SK-N-SH (cell line): ENCODE data around the gene PCYT2. TPM values are rescaled to one million over a fixed set of nuclear protein-coding genes. Genes with fewer than 3 reads are reported as not detected.

ENCODE experiments used
- CTCF ChIA-PET: fragments of 300-600, 350-600 bp; formaldehyde crosslinking; extraction: SDS; loops from one replicate; lab custom pipeline; 2021; lab: Yijun Ruan, JAX
- POLR2A ChIA-PET: fragments of 350-600 bp; sonication (Branson Sonifier 250); formaldehyde crosslinking; extraction: SDS; loops from one replicate; lab custom pipeline; 2020; ENCODE audit warnings: antibody characterized with exemption, inconsistent platforms; lab: Yijun Ruan, JAX
- DNase-seq: peaks from one replicate; pipeline ENCODE4 v3.0.0; 2012
- H2AFZ ChIP-seq: fragments of 200-600 bp; sonication (generic); 2 replicates; pipeline ENCODE4 v1.8.1; 2016; ENCODE audit warnings: antibody characterized with exemption, mild to moderate bottlenecking, low read depth
- H3F3A ChIP-seq: fragments of 200-600 bp; sonication (generic); replicated peaks from 2 replicates; pipeline ENCODE3; 2016; ENCODE audit warnings: antibody characterized with exemption, mild to moderate bottlenecking; ENCODE audit not compliant: insufficient read depth
- H3K27ac ChIP-seq, 2 experiments: fragments of 200-500 bp in 1 of 2; fragments of 200-600 bp in 1 of 2; sonication (Bioruptor generic) in 1 of 2; sonication (generic), shearing (Covaris generic) in 1 of 2; 2 replicates each; pipeline versions ENCODE4 v1.5.1 to v1.6.1; 2014 to 2016; ENCODE audit warnings: low read depth in 2 of 2, inconsistent platforms in 1 of 2, low read length in 1 of 2, mild to moderate bottlenecking in 1 of 2, mixed read lengths in 1 of 2
- H3K27me3 ChIP-seq: fragments of 200-600 bp; sonication (generic), shearing (Covaris generic); 2 replicates; pipeline ENCODE4 v1.6.1; 2016; ENCODE audit warnings: mixed run types; ENCODE audit not compliant: insufficient read depth
- H3K36me3 ChIP-seq, 2 experiments: fragments of 200-500 bp in 1 of 2; fragments of 200-600 bp in 1 of 2; sonication (Bioruptor generic) in 1 of 2; sonication (generic) in 1 of 2; replicated peaks in 1 of 2; 2 replicates each; pipeline versions ENCODE3 to v1.5.1; 2014 to 2016; ENCODE audit warnings: low read length in 1 of 2, mild to moderate bottlenecking in 1 of 2; ENCODE audit not compliant: insufficient read depth in 2 of 2, control insufficient read depth in 1 of 2
- H3K4me1 ChIP-seq, 2 experiments: fragments of 200-500 bp in 1 of 2; fragments of 200-600 bp in 1 of 2; sonication (Bioruptor generic) in 1 of 2; sonication (generic), shearing (Covaris generic) in 1 of 2; 2 replicates each; pipeline versions ENCODE4 v1.5.1 to v1.6.1; 2014 to 2016; ENCODE audit warnings: low read depth in 1 of 2, low read length in 1 of 2, mixed run types in 1 of 2; ENCODE audit not compliant: insufficient read depth in 2 of 2, control insufficient read depth in 1 of 2
- H3K4me2 ChIP-seq: fragments of 200-600 bp; sonication (generic), shearing (Covaris generic); 2 replicates; pipeline ENCODE4 v1.6.1; 2017; ENCODE audit warnings: mixed run types
- H3K4me3 ChIP-seq, 2 experiments: fragments of 200-500 bp in 1 of 2; fragments of 200-600 bp in 1 of 2; sonication (Bioruptor generic) in 1 of 2; sonication (generic), shearing (Covaris generic) in 1 of 2; 2 replicates each; pipeline versions ENCODE4 v1.5.1 to v1.8.1; 2014 to 2016; ENCODE audit warnings: low read depth in 2 of 2, inconsistent platforms in 1 of 2, low read length in 1 of 2, mild to moderate bottlenecking in 1 of 2, mixed read lengths in 1 of 2, moderate library complexity in 1 of 2
- H3K79me2 ChIP-seq: fragments of 200-600 bp; sonication (generic); 2 replicates; pipeline ENCODE4 v1.8.1; 2017; ENCODE audit warnings: mild to moderate bottlenecking; ENCODE audit not compliant: insufficient read depth
- H3K9ac ChIP-seq: fragments of 200-600 bp; sonication (generic); 2 replicates; pipeline ENCODE4 v1.6.1; 2017; ENCODE audit warnings: mixed run types
- H3K9me2 ChIP-seq: fragments of 200-600 bp; sonication (generic); 2 replicates; pipeline ENCODE4 v1.6.1; 2017; ENCODE audit warnings: mixed run types
- H3K9me3 ChIP-seq: fragments of 200-600 bp; sonication (generic); 2 replicates; pipeline ENCODE4 v1.6.1; 2017; ENCODE audit warnings: mixed run types, mild to moderate bottlenecking, moderate library complexity
- H4K20me1 ChIP-seq: fragments of 200-600 bp; sonication (generic); 2 replicates; pipeline ENCODE4 v1.6.1; 2017; ENCODE audit warnings: mild to moderate bottlenecking, mixed run types; ENCODE audit not compliant: insufficient read depth
- CHD2 ChIP-seq: fragments of 150-350 bp; IDR thresholded peaks from 2 replicates; pipeline ENCODE4 v1.6.1; 2018; ENCODE audit warnings: low read length; ENCODE audit not compliant: partially characterized antibody
- EZH2phosphoT487 ChIP-seq: fragments of 200-600 bp; sonication (generic); IDR thresholded peaks from 2 replicates; pipeline ENCODE4 v1.6.1; 2017; ENCODE audit warnings: low read depth, mixed run types, mild to moderate bottlenecking, antibody characterized with exemption, moderate library complexity, borderline replicate concordance
- FOXM1 ChIP-seq: IDR thresholded peaks from 2 replicates; pipeline ENCODE4 v1.4.0; 2012; ENCODE audit warnings: low read depth, mild to moderate bottlenecking
- GABPA ChIP-seq: IDR thresholded peaks from 2 replicates; pipeline ENCODE4 v1.4.0; 2012; ENCODE audit warnings: low read depth, mild to moderate bottlenecking
- JUND ChIP-seq: IDR thresholded peaks from 2 replicates; pipeline ENCODE4 v1.4.0; 2012
- MEF2A ChIP-seq: IDR thresholded peaks from 2 replicates; pipeline ENCODE4 v1.4.0; 2012; ENCODE audit warnings: low read depth, borderline replicate concordance
- POLR2AphosphoS5 ChIP-seq: IDR thresholded peaks from 2 replicates; pipeline ENCODE4 v1.6.1; 2012; ENCODE audit warnings: low read depth, low read length
- RCOR1 ChIP-seq: fragments of 150-350 bp; IDR thresholded peaks from 2 replicates; pipeline ENCODE4 v1.6.1; 2017; ENCODE audit warnings: antibody characterized with exemption, low read length
- RXRA ChIP-seq: IDR thresholded peaks from 2 replicates; pipeline ENCODE4 v1.4.0; 2012; ENCODE audit warnings: low read depth, mild to moderate bottlenecking, borderline replicate concordance
- SIN3A ChIP-seq: IDR thresholded peaks from 2 replicates; pipeline ENCODE4 v1.6.1; 2012; ENCODE audit warnings: low read depth, mild to moderate bottlenecking, low read length, moderate library complexity, borderline replicate concordance
- SMC3 ChIP-seq: IDR thresholded peaks from 2 replicates; pipeline ENCODE4 v1.6.1; 2012; ENCODE audit warnings: low read depth, low read length, improper control_type of control experiment
- TAF1 ChIP-seq: IDR thresholded peaks from 2 replicates; pipeline ENCODE4 v1.6.1; 2012; ENCODE audit warnings: low read depth, mild to moderate bottlenecking, low read length, moderate library complexity, borderline replicate concordance
- TCF12 ChIP-seq: IDR thresholded peaks from 2 replicates; pipeline ENCODE4 v1.4.0; 2012
- TEAD4 ChIP-seq: IDR thresholded peaks from 2 replicates; pipeline ENCODE4 v1.4.0; 2012; ENCODE audit warnings: mild to moderate bottlenecking, borderline replicate concordance; ENCODE audit not compliant: insufficient read depth
- WGBS: methylation state at CpG from one replicate; pipeline ENCODE4 v1.1.6; 2017; ENCODE audit warnings: low lambda C conversion rate; 5-methylcytosine and 5-hydroxymethylcytosine counted together
- polyA plus RNA-seq, 3 experiments: library from polyadenylated mRNA; depleted of rRNA; stranded (reverse); fragments of >200 nt; gene quantifications; 2 replicates each; pipeline ENCODE4 v1.2.3, GENCODE V29; 2012
- TF ChIP-seq, protein P1 (sequence below): fragments of 150-350 bp; IDR thresholded peaks from 2 replicates; pipeline ENCODE4 v1.6.1; 2017; ENCODE audit warnings: antibody characterized with exemption, low read length, low read depth, borderline replicate concordance
- TF ChIP-seq, protein P2 (sequence below): IDR thresholded peaks from 2 replicates; pipeline ENCODE4 v1.4.0; 2012; ENCODE audit warnings: low read depth, borderline replicate concordance
- TF ChIP-seq, protein P3 (sequence below): fragments of 150-350 bp; IDR thresholded peaks from 2 replicates; pipeline ENCODE4 v1.6.1; 2016; ENCODE audit warnings: mild to moderate bottlenecking, low read depth, low read length
- TF ChIP-seq, protein P4 (sequence below): IDR thresholded peaks from 2 replicates; pipeline ENCODE4 v1.4.0; 2012; ENCODE audit warnings: low read depth
- TF ChIP-seq, protein P5 (sequence below): IDR thresholded peaks from 2 replicates; pipeline ENCODE4 v1.6.1; 2012; ENCODE audit warnings: mild to moderate bottlenecking, low read depth, low read length, moderate library complexity

The PCYT2 gene
- polyA plus RNA-seq, 1 of the 3 experiments (the other 2 are of a cell fraction) = 46.2 TPM

DNA sequence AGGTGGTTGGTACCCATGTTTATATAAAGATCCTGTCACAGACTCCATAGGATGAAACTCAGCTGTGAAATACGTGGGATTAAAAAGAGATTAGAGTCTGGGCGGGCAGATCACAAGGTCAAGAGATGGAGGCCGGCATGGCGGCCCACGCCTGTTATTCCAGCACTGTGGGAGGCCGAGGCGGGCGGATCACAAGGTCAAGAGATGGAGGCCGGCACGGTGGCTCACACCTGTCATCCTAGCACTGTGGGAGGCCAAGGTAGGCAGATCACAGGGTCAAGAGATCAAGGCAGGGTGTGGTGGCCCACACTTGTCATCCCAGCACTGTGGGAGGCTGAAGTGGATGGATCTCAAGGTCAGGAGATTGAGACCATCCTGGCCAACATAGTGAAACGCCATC, 15.8 kb downstream of the PCYT2 start (continued):
- TF ChIP-seq, protein P1, sequence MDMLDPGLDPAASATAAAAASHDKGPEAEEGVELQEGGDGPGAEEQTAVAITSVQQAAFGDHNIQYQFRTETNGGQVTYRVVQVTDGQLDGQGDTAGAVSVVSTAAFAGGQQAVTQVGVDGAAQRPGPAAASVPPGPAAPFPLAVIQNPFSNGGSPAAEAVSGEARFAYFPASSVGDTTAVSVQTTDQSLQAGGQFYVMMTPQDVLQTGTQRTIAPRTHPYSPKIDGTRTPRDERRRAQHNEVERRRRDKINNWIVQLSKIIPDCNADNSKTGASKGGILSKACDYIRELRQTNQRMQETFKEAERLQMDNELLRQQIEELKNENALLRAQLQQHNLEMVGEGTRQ = no peak
- TF ChIP-seq, all 33 proteins: peak for 0

DNA sequence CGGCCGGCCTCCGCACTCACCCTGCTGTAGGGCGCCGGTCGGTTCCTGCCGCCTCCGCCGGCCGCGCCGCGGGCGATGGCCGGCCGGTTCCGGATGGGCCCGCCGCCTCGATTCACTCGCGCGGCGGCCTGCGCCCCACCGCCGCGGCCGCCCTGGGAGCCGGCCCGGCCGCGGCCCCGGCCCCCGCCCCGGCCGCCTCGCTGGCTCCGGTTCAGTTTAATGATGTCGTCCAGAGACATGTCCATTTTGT, 20.0 kb downstream of the PCYT2 start:
- Histone ChIP-seq H2AFZ (no peak overlapping the region), H3K9ac (peak overlapping the region; percentile 93; the same call in 1 of the 2 replicates), H3K36me3 (peaks cover 41 to 53% of the 10 kb centered on the region in 2 experiments), H3K4me3 (peak overlapping the region; percentile 72 to 98), H4K20me1 (peaks cover 9% of the 10 kb centered on the region; the same call in 1 of the 2 replicates), H3K79me2 (peaks cover 89% of the 10 kb centered on the region), H3F3A (peaks cover 24% of the 10 kb centered on the region), H3K27ac (peak overlapping the region in 1 of 2 experiments; percentile 67; a peak in 2 of 4 replicates)
- 0% methylated on average over 2 of the region's 40 CpGs for WGBS
- no peak for DNase-seq
- TF ChIP-seq EZH2phosphoT487 (no peak), SIN3A (no peak), FOXM1 (no peak), CHD2 (no peak), TCF12 (no peak), RCOR1 (no peak), JUND (no peak), TEAD4 (no peak), RXRA (no peak), TAF1 (no peak), POLR2AphosphoS5 (no peak), MEF2A (no peak), GABPA (no peak), SMC3 (no peak)
- TF ChIP-seq, protein P2, sequence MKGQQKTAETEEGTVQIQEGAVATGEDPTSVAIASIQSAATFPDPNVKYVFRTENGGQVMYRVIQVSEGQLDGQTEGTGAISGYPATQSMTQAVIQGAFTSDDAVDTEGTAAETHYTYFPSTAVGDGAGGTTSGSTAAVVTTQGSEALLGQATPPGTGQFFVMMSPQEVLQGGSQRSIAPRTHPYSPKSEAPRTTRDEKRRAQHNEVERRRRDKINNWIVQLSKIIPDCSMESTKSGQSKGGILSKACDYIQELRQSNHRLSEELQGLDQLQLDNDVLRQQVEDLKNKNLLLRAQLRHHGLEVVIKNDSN = no peak
- TF ChIP-seq, protein P3, sequence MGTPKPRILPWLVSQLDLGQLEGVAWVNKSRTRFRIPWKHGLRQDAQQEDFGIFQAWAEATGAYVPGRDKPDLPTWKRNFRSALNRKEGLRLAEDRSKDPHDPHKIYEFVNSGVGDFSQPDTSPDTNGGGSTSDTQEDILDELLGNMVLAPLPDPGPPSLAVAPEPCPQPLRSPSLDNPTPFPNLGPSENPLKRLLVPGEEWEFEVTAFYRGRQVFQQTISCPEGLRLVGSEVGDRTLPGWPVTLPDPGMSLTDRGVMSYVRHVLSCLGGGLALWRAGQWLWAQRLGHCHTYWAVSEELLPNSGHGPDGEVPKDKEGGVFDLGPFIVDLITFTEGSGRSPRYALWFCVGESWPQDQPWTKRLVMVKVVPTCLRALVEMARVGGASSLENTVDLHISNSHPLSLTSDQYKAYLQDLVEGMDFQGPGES = no peak
- TF ChIP-seq, protein P4, sequence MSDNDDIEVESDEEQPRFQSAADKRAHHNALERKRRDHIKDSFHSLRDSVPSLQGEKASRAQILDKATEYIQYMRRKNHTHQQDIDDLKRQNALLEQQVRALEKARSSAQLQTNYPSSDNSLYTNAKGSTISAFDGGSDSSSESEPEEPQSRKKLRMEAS = no peak
- TF ChIP-seq, protein P5, sequence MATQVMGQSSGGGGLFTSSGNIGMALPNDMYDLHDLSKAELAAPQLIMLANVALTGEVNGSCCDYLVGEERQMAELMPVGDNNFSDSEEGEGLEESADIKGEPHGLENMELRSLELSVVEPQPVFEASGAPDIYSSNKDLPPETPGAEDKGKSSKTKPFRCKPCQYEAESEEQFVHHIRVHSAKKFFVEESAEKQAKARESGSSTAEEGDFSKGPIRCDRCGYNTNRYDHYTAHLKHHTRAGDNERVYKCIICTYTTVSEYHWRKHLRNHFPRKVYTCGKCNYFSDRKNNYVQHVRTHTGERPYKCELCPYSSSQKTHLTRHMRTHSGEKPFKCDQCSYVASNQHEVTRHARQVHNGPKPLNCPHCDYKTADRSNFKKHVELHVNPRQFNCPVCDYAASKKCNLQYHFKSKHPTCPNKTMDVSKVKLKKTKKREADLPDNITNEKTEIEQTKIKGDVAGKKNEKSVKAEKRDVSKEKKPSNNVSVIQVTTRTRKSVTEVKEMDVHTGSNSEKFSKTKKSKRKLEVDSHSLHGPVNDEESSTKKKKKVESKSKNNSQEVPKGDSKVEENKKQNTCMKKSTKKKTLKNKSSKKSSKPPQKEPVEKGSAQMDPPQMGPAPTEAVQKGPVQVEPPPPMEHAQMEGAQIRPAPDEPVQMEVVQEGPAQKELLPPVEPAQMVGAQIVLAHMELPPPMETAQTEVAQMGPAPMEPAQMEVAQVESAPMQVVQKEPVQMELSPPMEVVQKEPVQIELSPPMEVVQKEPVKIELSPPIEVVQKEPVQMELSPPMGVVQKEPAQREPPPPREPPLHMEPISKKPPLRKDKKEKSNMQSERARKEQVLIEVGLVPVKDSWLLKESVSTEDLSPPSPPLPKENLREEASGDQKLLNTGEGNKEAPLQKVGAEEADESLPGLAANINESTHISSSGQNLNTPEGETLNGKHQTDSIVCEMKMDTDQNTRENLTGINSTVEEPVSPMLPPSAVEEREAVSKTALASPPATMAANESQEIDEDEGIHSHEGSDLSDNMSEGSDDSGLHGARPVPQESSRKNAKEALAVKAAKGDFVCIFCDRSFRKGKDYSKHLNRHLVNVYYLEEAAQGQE = no peak
- TF ChIP-seq, all 33 proteins: peak for 0
- no peaks in the 10 kb centered on the region for H3K9me3 ChIP-seq
- peak overlapping the region; percentile 94; the same call in 1 of the 2 replicates for H3K4me2 ChIP-seq
- H3K9me2 ChIP-seq = no peaks in the 10 kb centered on the region
- CTCF ChIA-PET = interaction anchor here (1.1 to 5.3 kb wide), 5 partner anchors 21 to 157 kb away, joined by 3 to 30 read pairs (median 5); partner anchors contain the start of gene ARHGDIA
- POLR2A ChIA-PET = interaction anchor here (0.5 to 1.9 kb wide), 6 partner anchors 22 to 225 kb away, joined by 3 to 7 read pairs (median 3); partner anchors contain the start of genes CCDC137, MAFG, OXLD1 and P4HB
- H3K27me3 ChIP-seq = no peaks in the 10 kb centered on the region
- H3K4me1 ChIP-seq = peaks cover 12 to 19% of the 10 kb centered on the region in 2 experiments
